Kidney (tissue), 14 donors: ENCODE measurements around the gene AQP3. TPM values are rescaled to one million over a fixed set of nuclear protein-coding genes. Genes with fewer than 3 reads are reported as not detected.

Source experiments
- DNase-seq, 5 donors: peaks; one replicate each; pipeline ENCODE4 v3.0.0-alpha.2; 2013 to 2020
- FAIRE-seq: peaks from 2 replicates; lab custom pipeline; 2012; peaks lifted over from hg19 to GRCh38; lab: Jason Lieb, UNC
- H3K27ac ChIP-seq, 2 donors: one replicate each; pipeline ENCODE4 v1.7.0; 2013; ENCODE audit warnings: low read depth in 2 of 2, low read length in 2 of 2, inconsistent platforms in 1 of 2
- H3K27me3 ChIP-seq: one replicate; pipeline ENCODE4 v1.7.1; 2013; ENCODE audit warnings: low read length, inconsistent platforms; ENCODE audit not compliant: control insufficient read depth, insufficient read depth
- H3K36me3 ChIP-seq, 3 donors: one replicate each; pipeline versions ENCODE4 v1.7.0 to v1.7.1; 2013; ENCODE audit warnings: low read length in 3 of 3, control low read depth in 1 of 3, inconsistent platforms in 1 of 3; ENCODE audit not compliant: insufficient read depth in 3 of 3, control insufficient read depth in 2 of 3
- H3K4me1 ChIP-seq, 3 donors: one replicate each; pipeline versions ENCODE4 v1.7.0 to v1.7.1; 2013; ENCODE audit warnings: low read length in 3 of 3, inconsistent platforms in 1 of 3, low read depth in 1 of 3; ENCODE audit not compliant: control insufficient read depth in 2 of 3, insufficient read depth in 2 of 3
- H3K4me3 ChIP-seq, 3 donors: one replicate each; pipeline versions ENCODE4 v1.7.0 to v1.8.1; 2013; ENCODE audit warnings: low read length in 3 of 3, control low read depth in 1 of 3, inconsistent platforms in 1 of 3
- H3K9ac ChIP-seq, 3 donors: one replicate each; pipeline versions ENCODE4 v1.7.0 to v1.7.1; 2013; ENCODE audit warnings: low read length in 3 of 3, control low read depth in 1 of 3, inconsistent platforms in 1 of 3
- H3K9me3 ChIP-seq, 3 donors: one replicate each; pipeline versions ENCODE4 v1.7.0 to v1.7.1; 2013; ENCODE audit warnings: low read length in 3 of 3, control low read depth in 1 of 3, inconsistent platforms in 1 of 3; ENCODE audit not compliant: control insufficient read depth in 2 of 3, insufficient read depth in 1 of 3
- CTCF ChIP-seq: IDR thresholded peaks from 3 replicates; pipeline ENCODE4 v1.5.1; 2012; ENCODE audit warnings: mild to moderate bottlenecking, moderate library complexity, borderline replicate concordance; ENCODE audit not compliant: insufficient read depth; ENCODE audit errors: extremely low read depth
- intact Hi-C: fragments of 100-400 bp; cut with DNase I; formaldehyde crosslinking; loops from one replicate; pipeline ENCODE4 v1.11.1; 2022
- polyA plus RNA-seq: library from polyadenylated mRNA; stranded (reverse); fragments of 350-450 nt; fragmentation: Illumina TruSeq; extraction: RNeasy Lipid Tissue Mini Kit (QIAGEN cat#74804); gene quantifications from one replicate; pipeline ENCODE4 v1.2.3, GENCODE V29; 2014; ENCODE audit warnings: low read depth, low replicate concordance; ENCODE audit not compliant: insufficient read depth
- total RNA-seq: library from RNA; stranded (reverse); fragmentation: NEBNext Ultra II Directional; extraction: Animal tissue kit (Norgen Biotek cat#: 25700); gene quantifications from one replicate; pipeline ENCODE4 v1.2.1, GENCODE V29; 2021
- donor health status: control.
- donor health status: control.
- donor health status: control.
- donor health status: control.
- donor health status: control.
- donor health status: DM: yes; HTN: yes; CAD: no.
- donor health status: Normal renal cell carcinoma (clear cell type).

Gene AQP3
- total and polyA plus RNA-seq, 2 donors from 2014 or later, result 135 to 401 TPM

GRCh38 chr9:33450621-33451146, 3.3 kb upstream of the AQP3 start:
- intact Hi-C loops, result no loop called here
- H3K4me3 ChIP-seq, result no peak overlapping the region
- H3K36me3 ChIP-seq, result no peaks in the 10 kb centered on the region
- no peak for TF ChIP-seq CTCF
- no peak overlapping the region for H3K9ac ChIP-seq
- FAIRE-seq (no peak), DNase-seq (no peak)
- no peak overlapping the region for H3K27ac ChIP-seq
- H3K9me3 ChIP-seq, result no peaks in the 10 kb centered on the region
- H3K4me1 ChIP-seq, result peaks cover 3 to 20% (median 12%) of the 10 kb centered on the region in 3 donors
- no peaks in the 10 kb centered on the region for H3K27me3 ChIP-seq

DNA sequence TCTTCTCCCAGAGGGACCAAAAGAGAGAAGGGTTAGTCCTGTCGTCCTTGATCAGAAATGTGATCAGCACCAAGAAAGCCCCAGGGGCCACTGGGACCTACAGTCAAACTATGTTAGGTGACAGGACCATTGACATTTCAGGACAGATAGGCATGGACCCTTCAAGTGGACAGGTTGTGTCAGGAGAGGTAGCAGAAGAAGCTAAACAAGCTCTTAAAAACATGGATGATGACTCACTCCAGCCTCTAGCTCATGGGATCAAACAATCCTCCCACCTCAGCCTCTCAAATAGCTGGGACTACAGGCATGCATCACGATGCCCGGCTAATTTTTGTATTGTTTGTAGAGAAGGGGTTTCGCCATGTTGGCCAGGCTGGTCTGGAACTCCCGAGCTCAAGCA, 2.3 kb upstream of the AQP3 start:
- intact Hi-C loops, result no loop called here
- H3K4me3 ChIP-seq, result no peak overlapping the region
- no peak for FAIRE-seq
- H3K4me1 ChIP-seq, result peaks cover 3 to 23% (median 16%) of the 10 kb centered on the region in 3 donors
- no peak overlapping the region for H3K27ac ChIP-seq
- no peak overlapping the region for H3K9ac ChIP-seq
- no peak for DNase-seq
- no peak for TF ChIP-seq CTCF
- H3K9me3 ChIP-seq, result no peaks in the 10 kb centered on the region
- H3K27me3 ChIP-seq, result no peaks in the 10 kb centered on the region
- H3K36me3 ChIP-seq, result no peaks in the 10 kb centered on the region

DNA sequence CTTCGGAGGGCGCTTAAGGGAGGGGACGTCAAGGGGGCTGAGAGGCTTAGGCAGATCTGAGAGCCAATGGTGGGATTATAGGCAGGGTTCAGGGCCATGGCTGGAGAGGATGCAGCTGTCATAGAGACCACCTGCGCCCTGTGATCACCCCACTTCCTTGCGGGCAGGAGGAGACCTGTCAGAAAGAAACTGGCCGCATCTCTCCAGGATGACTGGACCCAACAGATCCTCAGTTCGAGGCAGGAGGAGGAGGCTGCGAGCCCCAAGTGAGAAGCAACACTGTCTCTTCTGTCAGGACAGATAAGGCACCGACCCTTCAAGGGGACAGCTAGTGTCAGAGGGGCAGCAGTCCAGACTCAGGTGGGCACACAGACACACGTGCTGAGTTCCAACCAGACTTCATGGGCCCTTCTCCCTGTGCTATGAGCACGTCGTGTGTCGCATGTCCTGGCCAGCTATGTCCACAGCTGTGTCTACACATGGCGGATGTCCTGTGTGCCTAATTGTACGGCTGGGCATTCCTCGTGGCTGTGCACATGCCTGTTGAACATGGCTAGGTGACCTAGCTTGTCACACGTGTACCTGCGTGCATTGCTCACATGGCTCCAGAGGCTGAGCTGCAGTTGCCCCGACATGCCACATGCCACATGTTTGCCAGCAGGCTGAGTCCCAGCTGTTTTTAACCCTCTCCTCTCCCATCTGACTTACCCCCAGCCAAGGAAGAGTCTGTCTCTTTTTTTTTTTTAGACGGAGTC, 583 bp upstream of the AQP3 start:
- TF ChIP-seq CTCF, result no peak
- Histone ChIP-seq H3K36me3 (peaks cover 0 to 2% (median 0%) of the 10 kb centered on the region in 3 donors), H3K27ac (peak overlapping the region; percentile 63 to 76), H3K4me3 (peak overlapping the region in 2 of 3 donors; percentile 60 to 72), H3K27me3 (no peaks in the 10 kb centered on the region), H3K4me1 (peaks cover 3 to 26% (median 18%) of the 10 kb centered on the region in 3 donors), H3K9me3 (no peaks in the 10 kb centered on the region), H3K9ac (peak overlapping the region in 1 of 3 donors; percentile 46)
- no peak for FAIRE-seq
- no peak for DNase-seq
- intact Hi-C loops, result no loop called here
